SK-N-MC (cell line): ENCODE measurements around the gene MAP1LC3B.

ENCODE experiments used
- EZH2 ChIP-seq: fragments of 200-600 bp; sonication (generic); IDR thresholded peaks from one replicate; pipeline ENCODE4 v1.6.1; 2017; ENCODE audit warnings: antibody characterized with exemption
- FOXP2 ChIP-seq: optimal IDR thresholded peaks from 2 replicates; pipeline ENCODE3; 2011; ENCODE audit warnings: mild to moderate bottlenecking, moderate library complexity; ENCODE audit not compliant: insufficient read depth; ENCODE audit errors: extremely low read length, control extremely low read depth
- POLR2AphosphoS5 ChIP-seq: IDR thresholded peaks from 2 replicates; pipeline ENCODE4 v1.6.1; 2012; ENCODE audit warnings: mild to moderate bottlenecking, low read depth, low read length, borderline replicate concordance

DNA sequence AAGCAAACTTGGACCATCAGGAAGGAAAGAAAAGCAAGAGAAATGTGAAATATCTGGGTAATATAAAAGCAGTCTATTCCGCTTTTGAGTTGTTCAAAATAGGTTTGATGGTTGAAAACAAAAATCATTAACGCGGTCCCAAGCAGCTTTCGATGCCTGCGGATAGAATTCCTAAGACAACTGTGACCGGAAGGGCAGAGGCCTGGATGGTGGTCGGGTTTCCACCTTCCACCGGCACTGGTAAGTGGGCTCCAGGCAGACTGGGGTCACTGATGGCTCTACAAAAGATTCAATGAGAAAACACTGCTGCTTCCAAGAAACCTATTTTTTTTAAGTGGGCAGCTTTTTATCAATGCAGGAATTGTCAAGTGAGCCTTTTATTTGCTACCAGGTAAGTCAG, 50.9 kb downstream of the MAP1LC3B start:
- TF ChIP-seq EZH2 (no peak), POLR2AphosphoS5 (no peak), FOXP2 (no peak)
